IPS-NIHi7 (cell line): ENCODE data around the gene BEAN1.

Experiments
- DNase-seq: peaks from one replicate; pipeline ENCODE4 v3.0.0; 2012; ENCODE audit warnings: mixed read lengths; ENCODE audit errors: extremely low spot score

BEAN1 gene, protein sequence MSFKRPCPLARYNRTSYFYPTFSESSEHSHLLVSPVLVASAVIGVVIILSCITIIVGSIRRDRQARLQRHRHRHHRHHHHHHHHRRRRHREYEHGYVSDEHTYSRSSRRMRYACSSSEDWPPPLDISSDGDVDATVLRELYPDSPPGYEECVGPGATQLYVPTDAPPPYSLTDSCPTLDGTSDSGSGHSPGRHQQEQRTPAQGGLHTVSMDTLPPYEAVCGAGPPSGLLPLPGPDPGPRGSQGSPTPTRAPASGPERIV

DNA sequence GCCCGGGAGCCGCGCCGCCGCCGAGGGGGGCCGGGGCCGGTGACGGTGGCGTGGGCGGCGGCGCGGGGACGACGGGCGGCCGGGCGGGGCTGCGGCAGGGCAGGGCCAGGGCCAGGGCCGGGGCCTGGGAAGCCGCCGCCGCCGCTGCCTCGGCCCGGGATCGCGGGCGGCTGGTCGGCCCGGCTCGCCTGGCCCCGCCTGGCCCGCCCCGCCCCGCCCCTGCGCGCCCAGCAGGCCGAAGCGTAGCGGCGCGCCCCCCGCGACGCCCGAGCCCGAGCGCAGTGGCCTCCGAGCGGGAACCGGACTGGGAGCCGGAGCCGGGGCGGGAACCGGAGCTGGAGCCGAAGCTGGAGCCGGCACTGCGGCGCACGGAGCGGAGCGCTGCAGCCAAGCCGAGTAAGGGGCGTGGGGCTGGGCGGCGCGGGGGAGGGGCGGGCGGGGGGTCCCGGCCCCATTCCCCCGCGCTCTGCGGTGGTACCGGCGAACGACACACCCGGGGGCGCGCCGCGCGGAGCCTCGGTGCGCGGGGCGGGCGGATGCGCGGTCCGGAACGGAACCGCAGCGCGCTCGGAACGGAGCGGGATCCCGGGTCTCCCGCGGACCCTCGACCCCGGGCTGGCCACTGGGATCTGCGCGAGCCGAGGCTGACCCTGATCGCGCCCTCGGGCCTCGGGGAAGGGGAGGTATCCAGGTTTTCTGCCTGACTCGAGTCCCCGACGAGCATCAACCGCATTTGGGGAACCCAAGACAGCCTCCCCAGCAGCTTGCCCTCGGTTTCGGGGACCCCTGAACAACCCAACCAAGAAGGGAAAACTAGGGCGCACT, at the start of gene BEAN1:
BEAN1 (plus strand) TSS at position 260 of the 825 bp plus-strand sequence. CDS start 10,382 bp downstream, outside the sequence.
- peak; percentile 57 for DNase-seq

DNA sequence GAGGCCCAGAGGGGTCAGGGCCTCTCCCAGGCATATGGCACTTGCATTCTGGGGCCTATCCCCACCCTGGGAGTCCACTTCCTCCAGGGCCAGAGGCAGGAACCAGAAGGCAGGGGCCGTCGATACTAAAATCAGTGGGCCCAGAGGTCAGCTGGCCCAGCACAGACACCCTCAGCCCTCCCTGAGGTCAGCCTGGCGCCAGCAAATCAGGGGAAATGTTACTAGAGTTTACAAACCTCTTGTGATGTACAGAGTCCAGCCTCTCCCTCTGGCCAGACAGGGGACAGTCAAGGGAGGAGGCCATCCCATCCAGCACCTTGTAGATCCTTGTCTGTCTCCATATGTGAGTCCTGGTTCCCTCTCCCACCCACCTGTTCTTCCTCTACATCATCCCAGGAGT, 49.8 kb upstream of the BEAN1 start:
- DNase-seq, result no peak

DNA sequence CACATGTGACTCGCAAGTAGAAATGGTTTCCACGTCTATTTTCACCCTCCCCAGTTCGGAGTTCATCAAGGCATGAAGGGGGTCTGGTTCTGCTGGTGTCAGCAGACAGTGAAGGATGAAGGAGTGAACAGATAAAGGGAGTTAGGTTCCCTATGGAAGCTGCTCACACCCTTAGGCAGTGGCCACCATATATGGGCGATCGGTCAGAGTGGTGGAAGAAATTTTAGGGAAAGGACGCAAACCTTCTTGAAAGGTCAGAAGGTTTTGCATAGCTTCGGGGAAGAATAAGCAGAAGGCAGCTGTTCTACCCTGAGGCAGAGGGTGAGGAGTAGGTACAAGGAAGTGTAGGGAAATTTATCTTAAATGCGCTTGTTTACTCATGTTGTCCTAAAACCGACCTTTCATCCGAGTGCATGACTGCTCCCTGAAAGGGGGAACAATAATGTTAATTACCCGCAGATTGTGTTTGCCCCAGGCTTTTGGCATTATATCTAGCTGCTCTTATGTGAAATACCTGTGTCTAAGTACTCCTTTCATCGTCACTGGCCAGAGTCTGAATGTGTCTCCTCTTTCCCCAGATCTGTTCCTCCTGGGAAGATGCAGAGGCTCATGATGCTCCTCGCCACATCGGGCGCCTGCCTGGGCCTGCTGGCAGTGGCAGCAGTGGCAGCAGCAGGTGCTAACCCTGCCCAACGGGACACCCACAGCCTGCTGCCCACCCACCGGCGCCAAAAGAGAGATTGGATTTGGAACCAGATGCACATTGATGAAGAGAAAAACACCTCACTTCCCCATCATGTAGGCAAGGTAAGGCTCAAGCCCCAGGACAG, 48.1 kb upstream of the BEAN1 start:
- DNase-seq, result no peak

DNA sequence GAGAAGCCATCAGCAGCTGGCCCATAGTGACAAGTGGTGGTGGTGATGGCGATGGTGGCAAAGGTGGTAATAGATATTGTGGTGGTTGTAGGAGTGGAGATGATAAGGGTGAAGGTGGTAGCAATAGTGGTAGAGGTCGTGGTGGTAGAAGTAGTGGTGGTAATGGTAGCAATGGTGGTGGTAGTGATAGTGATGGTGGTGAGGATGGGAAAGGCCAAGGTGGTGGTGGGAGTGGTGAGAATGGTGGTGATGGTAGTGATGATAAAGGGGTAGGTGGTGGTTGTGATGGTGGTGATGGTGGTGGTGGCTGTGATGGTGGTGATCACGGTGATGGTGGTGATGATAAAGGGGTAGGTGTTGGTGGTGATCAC, 47.5 kb upstream of the BEAN1 start:
- DNase-seq, result no peak

DNA sequence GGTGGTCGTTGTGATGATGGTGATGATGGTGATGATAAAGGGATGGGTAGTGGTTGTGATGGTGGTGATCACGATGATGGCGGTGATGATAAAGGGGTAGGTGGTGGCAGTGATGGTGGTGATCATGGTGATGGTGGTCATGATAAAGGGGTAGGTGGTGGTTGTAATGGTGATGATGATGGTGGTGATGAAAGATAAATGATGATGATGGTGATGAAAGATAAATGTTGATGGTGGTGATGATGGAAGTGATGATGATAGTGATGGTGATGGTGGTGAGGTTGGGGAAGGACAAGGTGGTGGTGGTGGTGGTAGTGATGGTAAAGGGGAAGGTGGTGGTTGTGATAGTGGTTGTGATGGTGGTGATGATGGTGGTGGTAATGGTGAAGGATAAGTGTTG, 46.7 kb upstream of the BEAN1 start:
- no peak for DNase-seq

DNA sequence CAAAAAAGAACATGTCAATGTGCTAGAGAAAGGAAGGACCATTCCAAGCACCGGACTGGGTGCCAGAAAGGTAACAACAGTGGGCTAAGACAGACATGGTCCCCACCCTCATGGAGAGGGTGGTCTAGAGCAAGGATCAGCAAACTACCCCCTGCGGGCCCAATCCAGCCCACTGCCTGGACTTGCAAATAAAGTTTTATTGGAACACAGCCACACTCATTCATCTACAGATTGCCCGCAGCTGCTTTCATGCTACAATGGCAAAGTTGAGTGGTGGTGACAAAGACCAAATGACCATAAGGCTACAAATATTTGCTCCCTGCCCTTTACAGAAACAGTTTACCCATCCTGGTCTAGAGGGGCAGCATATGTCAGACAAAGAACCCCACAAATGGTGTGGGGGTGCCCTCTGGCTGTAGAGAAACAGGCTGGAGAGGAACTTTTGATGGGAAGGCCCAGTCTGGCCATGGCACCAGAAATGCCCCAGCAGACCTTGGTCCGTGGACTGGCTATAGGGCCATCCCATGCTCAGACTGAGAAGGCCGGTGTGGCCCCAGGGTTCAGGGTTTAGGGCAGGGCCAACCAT, 45.4 kb upstream of the BEAN1 start:
- DNase-seq, result no peak

DNA sequence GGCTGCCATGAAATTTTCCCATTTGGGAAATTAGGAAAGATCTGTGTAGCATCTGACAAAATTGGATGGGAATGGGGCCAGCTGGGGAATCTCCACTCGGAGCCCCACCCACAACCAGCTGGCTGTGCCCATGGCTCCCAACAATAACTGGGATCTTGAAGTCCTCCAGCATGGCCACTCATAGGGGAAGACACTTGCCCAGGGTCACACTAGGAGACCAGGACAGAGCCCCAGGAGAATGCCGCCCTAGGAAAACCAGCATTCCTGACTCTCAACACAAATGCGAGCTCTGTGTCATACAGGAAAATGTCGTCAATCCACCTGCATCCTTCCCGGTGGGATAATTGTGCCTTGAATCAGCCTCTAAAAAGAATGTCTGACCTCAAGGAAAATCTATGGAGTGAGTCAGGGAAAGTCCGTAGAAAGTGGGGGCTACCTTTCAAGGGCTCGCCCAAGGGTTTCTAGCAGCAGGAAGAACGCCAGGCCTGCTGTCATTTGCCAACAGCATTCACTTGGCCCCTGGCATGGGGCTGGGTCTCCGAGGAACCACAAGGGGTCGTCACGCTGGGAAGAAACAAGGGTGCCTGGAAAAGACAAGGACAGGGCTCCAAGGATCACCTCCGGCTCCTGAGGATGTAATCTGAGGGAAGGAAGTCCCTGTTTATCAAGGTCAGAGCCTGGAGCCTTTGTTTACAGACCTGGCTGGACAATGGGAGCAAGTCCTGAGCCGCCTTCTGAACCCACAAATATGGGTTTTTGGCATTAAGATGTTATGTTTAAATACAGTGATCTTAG, 44.7 kb upstream of the BEAN1 start:
- DNase-seq, result peak; percentile 44

DNA sequence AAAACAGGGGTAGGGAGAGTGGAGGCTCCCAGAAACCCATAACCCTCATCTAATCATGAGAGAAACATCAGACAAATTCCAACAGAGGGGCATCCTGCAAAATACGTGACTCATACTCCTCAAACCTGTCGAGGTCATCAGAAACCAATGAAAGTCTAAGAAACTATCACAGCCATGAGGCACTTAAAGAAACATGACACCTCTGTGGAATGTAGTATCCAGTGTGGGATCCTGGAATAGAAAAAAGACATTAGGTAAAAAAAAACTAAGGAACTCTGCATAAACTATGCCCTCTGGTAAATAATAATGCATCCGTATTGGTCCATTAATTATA, 44.2 kb upstream of the BEAN1 start:
- peak; percentile 64 for DNase-seq

DNA sequence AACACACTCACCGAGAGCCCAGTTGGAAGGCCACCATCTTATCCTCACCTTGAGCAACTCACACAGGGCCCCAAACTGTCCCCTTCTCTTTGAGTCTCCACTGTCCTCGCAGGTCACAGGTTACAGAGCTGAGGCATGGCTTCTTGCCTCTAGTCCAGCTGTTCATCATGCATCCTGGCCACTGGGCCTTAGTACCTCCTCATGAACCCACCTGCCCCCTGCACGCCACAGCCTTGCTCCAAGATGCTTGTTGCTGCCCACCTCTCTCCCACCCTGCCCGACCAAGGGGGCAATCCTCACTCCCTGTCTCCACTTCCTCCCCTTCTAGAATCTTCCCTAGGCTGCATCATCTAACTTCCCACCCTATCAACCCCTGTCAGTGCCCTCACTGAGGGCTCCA, 43.5 kb upstream of the BEAN1 start:
- no peak for DNase-seq

DNA sequence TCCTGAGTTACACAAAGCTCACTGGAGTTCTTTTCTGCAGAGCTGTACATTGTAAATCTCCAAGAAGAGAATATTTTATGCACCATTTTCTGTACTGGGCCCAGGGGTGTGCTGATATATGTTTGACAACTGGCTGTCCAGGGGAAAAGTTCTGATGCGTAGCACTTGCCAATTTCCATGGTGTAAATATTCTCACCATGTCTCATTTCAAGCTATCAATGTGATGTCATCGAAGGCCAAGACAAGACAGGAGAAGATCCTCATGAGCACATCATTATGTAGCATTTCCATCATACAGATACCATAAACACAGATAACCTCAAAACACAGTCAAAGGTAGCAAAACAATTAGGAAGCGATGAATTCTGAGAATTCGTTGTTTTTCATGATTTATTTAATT, 41.7 kb upstream of the BEAN1 start:
- DNase-seq, result no peak

DNA sequence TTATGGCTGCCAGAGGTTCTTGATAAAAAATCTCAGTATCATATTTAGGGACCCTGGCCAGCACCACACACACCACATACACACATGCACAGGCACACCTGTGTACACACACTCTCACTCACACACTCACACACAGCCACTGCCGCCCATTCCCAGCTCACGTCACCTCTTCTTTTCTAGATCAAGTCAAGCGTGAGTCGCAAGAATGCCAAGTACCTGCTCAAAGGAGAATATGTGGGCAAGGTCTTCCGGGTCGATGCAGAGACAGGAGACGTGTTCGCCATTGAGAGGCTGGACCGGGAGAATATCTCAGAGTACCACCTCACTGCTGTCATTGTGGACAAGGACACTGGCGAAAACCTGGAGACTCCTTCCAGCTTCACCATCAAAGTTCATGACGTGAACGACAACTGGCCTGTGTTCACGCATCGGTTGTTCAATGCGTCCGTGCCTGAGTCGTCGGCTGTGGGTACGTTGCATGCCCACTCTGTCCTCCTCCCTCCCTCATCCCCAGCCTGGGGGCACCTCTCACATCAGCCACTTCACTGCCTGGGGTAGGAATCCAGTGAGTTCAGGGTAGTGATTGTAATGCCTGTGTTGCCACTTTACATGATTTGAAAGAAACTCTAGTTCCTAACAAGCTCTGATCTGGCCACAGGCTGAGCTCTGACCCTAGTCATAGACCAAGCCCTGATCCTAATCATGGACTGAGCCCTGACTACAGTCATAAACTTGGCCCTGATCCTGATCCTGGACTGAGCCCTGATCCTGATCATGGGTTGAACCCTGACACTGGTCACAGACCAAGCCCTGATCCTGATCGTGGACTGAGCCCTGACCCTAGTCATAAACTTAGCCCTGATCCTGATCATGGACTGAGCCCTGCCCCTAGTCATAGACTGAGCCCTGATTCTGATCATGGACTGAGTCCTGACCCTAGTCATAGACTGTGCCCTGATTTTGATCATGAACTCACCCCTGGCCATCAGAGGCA, 40.2 kb upstream of the BEAN1 start:
- DNase-seq, result no peak

DNA sequence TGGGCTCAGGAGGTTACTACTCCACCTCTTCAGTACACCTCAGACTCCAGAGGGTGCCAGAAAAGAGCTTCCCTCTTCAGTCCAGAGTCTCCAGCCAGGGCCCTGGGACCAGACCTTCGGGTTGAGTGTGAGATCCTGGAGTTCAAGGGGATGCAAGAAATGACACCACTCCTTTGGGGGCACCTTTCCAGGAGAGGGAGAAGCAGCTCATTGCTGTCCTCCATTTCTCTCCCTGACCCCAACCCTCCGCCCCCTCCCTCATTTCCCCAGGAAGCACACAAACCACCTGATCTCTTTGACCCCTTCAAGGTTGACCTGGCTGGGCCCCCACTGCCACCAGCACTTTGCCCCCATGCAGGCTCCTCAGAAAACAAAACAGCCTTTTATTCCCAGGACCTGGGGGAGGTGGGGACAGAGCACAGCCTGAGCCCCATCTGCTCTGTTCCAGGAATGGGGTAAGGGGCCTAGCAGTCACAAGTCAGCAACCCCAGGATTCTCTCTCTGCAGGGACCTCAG, 39.2 kb upstream of the BEAN1 start:
- no peak for DNase-seq

DNA sequence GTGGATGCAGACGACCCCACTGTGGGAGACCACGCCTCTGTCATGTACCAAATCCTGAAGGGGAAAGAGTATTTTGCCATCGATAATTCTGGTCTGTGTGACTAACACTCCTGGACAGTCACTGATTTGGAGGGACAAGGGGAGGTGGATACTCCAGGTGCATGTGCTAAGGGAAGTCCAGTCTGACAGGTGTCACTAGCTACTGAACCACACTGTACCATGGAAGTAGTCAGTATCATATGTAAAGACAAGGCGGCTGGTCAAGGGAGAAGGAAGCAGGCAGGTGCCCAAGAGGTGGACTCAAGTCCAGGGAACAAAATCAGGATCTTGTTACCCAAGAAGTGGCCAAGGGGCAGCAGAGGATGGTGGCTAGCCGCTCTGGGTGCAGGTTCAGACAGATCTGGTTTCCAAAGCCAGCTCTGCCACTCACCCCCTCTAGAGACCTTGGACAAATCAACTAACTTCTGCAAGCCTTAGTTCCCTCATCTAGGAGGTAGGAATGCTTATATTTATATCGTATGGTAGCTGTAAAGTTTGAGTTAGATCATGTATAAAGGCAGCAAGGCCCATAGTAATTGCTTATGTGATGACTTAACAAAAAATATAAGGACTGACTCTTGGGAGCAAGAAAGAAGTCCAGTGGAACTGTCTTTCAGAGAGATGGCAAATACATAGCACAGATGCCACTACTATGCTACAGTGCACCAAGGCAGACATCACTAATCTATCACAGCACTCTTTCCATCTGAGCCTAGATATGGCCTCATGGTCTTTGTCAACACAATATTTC, 38.5 kb upstream of the BEAN1 start:
- no peak for DNase-seq

DNA sequence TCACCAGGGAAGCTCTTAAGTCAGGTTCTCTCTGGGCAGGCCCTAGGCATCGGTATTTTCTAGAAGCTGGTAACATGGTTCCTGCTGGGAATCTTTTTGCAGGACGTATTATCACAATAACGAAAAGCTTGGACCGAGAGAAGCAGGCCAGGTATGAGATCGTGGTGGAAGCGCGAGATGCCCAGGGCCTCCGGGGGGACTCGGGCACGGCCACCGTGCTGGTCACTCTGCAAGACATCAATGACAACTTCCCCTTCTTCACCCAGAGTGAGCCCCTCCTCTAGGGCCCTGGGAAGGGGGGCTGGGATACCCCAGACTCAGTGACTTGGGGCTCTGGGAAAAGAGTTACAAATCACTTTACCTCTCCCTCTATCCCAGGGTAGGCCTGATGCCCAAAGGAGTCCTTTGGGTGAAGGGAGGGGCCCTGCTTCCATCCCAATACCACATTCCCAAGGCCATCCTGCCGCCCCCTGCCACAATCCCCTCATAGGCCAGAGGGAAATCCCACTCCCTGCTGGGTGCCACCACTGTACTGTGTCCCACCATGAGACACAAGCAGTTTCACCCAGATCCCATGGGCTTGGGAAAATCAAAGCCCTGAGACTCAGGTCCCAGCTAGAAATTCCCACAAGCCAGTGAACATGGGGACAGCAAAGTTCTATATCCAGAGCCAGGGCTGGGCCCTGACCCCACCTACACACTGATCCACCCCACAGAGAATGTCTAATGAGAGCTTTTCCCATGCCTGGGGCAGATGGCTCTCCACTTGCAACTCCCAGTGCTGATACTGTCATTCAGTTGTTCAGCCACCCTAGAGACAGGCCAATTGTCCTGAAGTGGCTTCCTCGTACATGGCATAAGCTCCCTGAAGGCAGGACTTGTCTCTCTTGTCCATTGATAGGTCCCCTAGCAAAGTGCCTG, 37.6 kb upstream of the BEAN1 start:
- no peak for DNase-seq

DNA sequence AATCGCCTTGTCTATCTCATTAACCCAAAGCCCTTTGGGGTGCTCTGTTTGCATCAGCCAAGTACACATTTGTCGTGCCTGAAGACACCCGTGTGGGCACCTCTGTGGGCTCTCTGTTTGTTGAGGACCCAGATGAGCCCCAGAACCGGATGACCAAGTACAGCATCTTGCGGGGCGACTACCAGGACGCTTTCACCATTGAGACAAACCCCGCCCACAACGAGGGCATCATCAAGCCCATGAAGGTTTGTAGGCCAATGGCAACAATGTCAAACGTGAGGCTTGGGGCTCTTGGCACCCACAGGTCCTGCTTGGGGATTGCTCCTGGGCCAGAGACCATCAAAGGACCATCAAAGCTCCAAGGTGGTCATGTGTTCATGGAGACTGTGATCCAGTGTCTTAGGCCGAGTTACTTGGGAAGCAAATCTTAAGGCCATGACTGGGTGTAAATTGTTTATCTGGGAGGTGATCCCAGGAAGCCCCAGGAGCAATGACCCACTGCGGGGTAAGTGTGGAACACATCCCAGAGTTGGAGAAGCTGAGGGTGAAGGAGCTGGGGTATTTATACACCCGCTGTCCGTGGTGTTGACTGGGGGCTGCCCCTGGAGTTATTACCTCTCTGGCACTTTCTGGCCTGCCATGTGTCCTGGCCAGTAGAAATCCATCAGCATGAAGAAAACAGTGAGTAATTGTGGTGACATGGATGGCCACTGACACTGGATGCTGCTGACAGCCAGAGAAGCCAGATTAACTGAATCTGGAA, 36.6 kb upstream of the BEAN1 start:
- no peak for DNase-seq

DNA sequence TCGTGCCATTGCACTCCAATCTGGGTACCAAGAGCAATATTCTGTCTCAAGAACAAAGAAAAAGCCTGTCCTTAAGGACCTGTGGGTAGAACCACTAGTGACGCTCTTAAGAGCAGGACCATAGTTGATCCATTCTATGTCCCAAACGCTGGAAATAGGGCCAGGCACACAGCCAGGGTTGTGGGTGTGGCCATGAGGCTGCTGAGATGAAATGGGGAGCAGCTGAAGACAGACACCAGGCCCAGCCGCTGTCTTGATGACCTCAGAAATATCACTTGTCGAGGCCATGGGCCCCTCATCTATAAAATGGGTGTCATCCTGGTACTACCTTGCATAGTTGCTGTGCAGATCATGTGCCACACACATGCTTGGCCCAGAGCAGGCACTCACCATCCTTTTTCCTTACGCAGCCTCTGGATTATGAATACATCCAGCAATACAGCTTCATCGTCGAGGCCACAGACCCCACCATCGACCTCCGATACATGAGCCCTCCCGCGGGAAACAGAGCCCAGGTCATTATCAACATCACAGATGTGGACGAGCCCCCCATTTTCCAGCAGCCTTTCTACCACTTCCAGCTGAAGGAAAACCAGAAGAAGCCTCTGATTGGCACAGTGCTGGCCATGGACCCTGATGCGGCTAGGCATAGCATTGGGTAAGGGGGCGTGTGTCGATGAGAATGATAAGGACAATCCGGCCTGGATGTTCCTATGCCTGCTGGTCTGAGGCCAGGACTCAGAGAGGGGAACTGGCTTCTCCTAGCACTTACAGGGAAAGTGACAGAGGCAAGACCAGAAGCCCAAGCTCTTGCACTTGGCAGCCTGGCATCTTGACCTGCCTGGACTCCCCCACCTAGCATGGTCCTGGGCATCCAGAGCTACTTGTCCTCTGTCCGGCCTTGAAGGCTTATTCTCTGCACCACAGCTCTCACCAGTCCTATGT, 35.1 kb upstream of the BEAN1 start:
- no peak for DNase-seq
